GM18505 (cell line): ENCODE data around the gene MAL.

Source experiments
- ATAC-seq: cut with Tn5 transposase; IDR thresholded peaks from one replicate; pipeline ENCODE4 v1.9.1; 2021; ENCODE audit not compliant: unreplicated experiment
- POLR2A ChIP-seq: IDR thresholded peaks from 4 replicates; pipeline ENCODE4 v1.6.1; 2011; ENCODE audit warnings: borderline replicate concordance; ENCODE audit not compliant: insufficient read depth, insufficient read length; ENCODE audit errors: extremely low read depth

Gene MAL

GRCh38 chr2:95069465-95069864 lies 44.0 kb downstream of the MAL start:
- ATAC-seq = no peak
- no peak for TF ChIP-seq POLR2A

- ATAC-seq = no peak
- no peak for TF ChIP-seq POLR2A
Observed at GRCh38 chr2:95071856-95072255, 46.3 kb downstream of the MAL start.

- ATAC-seq = no peak
- TF ChIP-seq POLR2A = no peak
Observed at GRCh38 chr2:95072424-95072823, 46.9 kb downstream of the MAL start.

- ATAC-seq = no peak
- TF ChIP-seq POLR2A = no peak
Observed at GRCh38 chr2:95073856-95074662, 48.6 kb downstream of the MAL start.

GRCh38 chr2:95074663-95075439 lies 49.3 kb downstream of the MAL start:
- ATAC-seq = no peak
- TF ChIP-seq POLR2A = no peak

- no peak for ATAC-seq
- TF ChIP-seq POLR2A = no peak
Observed at GRCh38 chr2:95075440-95076132, 50.1 kb downstream of the MAL start.

- ATAC-seq = peak; percentile 79
- no peak for TF ChIP-seq POLR2A
Observed at GRCh38 chr2:95076705-95077529, 51.4 kb downstream of the MAL start.

- ATAC-seq = no peak
Observed at GRCh38 chr2:95077530-95077825, 52.0 kb downstream of the MAL start.

GRCh38 chr2:95077861-95078603 lies 52.5 kb downstream of the MAL start:
- ATAC-seq = no peak
- TF ChIP-seq POLR2A = no peak

More at GRCh38 chr2:95077530-95077825, 52.0 kb downstream of the MAL start:
- TF ChIP-seq POLR2A = no peak

GRCh38 chr2:95079199-95079683 lies 53.7 kb downstream of the MAL start:
- no peak for TF ChIP-seq POLR2A
- ATAC-seq = no peak

GRCh38 chr2:95082477-95082876 lies 57.0 kb downstream of the MAL start:
- no peak for ATAC-seq
- no peak for TF ChIP-seq POLR2A

- no peak for TF ChIP-seq POLR2A
- ATAC-seq = no peak
Observed at GRCh38 chr2:95086017-95086416, 60.5 kb downstream of the MAL start.

GRCh38 chr2:95087379-95087778 lies 61.9 kb downstream of the MAL start:
- no peak for ATAC-seq
- no peak for TF ChIP-seq POLR2A
